ENCODE data around the gene CFL1.

DNA sequence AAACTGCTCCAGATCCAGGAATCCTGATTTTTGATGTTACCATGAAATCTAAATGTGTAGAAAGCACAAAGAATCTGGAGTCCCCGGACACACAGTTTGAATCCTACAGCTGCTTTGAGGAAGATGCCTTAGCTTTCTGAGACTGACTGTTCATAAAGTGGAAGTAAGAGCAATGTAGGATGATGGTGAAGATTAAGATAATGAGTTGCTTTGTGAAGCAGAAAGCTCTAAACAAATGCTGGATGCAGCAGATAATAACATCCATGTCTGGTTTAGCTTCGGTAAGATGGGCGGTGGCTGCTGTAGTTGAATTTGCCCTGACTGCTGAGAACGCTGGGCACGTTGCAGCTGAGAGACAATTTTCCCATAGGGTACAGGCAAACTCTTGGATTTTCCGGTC lies 51.0 kb downstream of the CFL1 start:
- TF ChIP-seq, protein P1, sequence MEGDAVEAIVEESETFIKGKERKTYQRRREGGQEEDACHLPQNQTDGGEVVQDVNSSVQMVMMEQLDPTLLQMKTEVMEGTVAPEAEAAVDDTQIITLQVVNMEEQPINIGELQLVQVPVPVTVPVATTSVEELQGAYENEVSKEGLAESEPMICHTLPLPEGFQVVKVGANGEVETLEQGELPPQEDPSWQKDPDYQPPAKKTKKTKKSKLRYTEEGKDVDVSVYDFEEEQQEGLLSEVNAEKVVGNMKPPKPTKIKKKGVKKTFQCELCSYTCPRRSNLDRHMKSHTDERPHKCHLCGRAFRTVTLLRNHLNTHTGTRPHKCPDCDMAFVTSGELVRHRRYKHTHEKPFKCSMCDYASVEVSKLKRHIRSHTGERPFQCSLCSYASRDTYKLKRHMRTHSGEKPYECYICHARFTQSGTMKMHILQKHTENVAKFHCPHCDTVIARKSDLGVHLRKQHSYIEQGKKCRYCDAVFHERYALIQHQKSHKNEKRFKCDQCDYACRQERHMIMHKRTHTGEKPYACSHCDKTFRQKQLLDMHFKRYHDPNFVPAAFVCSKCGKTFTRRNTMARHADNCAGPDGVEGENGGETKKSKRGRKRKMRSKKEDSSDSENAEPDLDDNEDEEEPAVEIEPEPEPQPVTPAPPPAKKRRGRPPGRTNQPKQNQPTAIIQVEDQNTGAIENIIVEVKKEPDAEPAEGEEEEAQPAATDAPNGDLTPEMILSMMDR (conservative IDR thresholded peaks at IDR 0.05; ENCODE audit: low read depth, low read length) = no peak
- TF ChIP-seq SMC3 (IDR thresholded peaks at IDR 0.05; ENCODE audit: low read depth, low read length) = no peak
- no peak for TF ChIP-seq MXI1 (IDR thresholded peaks at IDR 0.05; ENCODE audit: borderline replicate concordance, low read depth, low read length)
- no peak for TF ChIP-seq RFX5 (IDR thresholded peaks at IDR 0.05; ENCODE audit: low read depth, low read length)
- TF ChIP-seq NFE2L2 (IDR thresholded peaks at IDR 0.05; ENCODE audit: low read depth, low read length) = no peak
- no peak for TF ChIP-seq USF2 (IDR thresholded peaks at IDR 0.05; ENCODE audit: low read depth, low read length)
- TF ChIP-seq MAFK (IDR thresholded peaks at IDR 0.05; ENCODE audit: low read depth, low read length) = no peak
- no peak for TF ChIP-seq POLR2A (IDR thresholded peaks at IDR 0.05; ENCODE audit: low read depth, low read length)
- no peak for TF ChIP-seq MAZ (IDR thresholded peaks at IDR 0.05; ENCODE audit: borderline replicate concordance, low read depth, low read length)
- no peak for TF ChIP-seq BHLHE40 (IDR thresholded peaks at IDR 0.05; ENCODE audit: low read depth, low read length)
- TF ChIP-seq RAD21 (IDR thresholded peaks at IDR 0.05; ENCODE audit: low read length) = no peak
